ENCODE results near the gene MFSD12. TPM values are rescaled to one million over a fixed set of nuclear protein-coding genes. Genes with fewer than 3 reads are reported as not detected.

The MFSD12 gene
- total and polyA plus RNA-seq, 4 donors, result 9.4 to 43.6 (median 24.6) TPM

- Histone ChIP-seq H3K27me3 (ENCODE audit: control insufficient read depth in 4 of 4, insufficient read depth in 4 of 4, low read length in 3 of 4) (no peaks in the 10 kb centered on the region), H3K9me3 (ENCODE audit: control insufficient read depth in 4 of 4, low read length in 3 of 4) (no peaks in the 10 kb centered on the region), H3K9ac (ENCODE audit: low read depth in 1 of 2, low read length in 2 of 2) (no peak overlapping the region), H3K4me3 (ENCODE audit: low read depth in 1 of 3, low read length in 3 of 3) (no peak overlapping the region), H3K4me1 (ENCODE audit: control insufficient read depth in 4 of 4, insufficient read depth in 4 of 4, low read length in 3 of 4) (peaks cover 4 to 17% (median 14%) of the 10 kb centered on the region in 4 donors), H3K36me3 (ENCODE audit: control insufficient read depth in 4 of 4, insufficient read depth in 3 of 4, low read depth in 1 of 4, low read length in 3 of 4) (peaks cover 0 to 28% (median 9%) of the 10 kb centered on the region in 4 donors), H3K27ac (ENCODE audit: low read depth in 1 of 2, low read length in 2 of 2) (no peak overlapping the region)
- TF ChIP-seq ZBTB33 (IDR thresholded peaks at IDR 0.05) (no peak), MAX (IDR thresholded peaks at IDR 0.05) (no peak), GABPA (IDR thresholded peaks at IDR 0.05 in 1 of 2, conservative IDR thresholded peaks at IDR 0.05 in 1 of 2) (no peak)
- 98% methylated on average over 32 of the region's 32 CpGs for WGBS
- DNase-seq (ENCODE audit: low spot score), result no peak
These were observed 60.8 kb downstream of the MFSD12 start for GRCh38 chr19:3496392-3497273.

- WGBS, result 96% methylated on average over 18 of the region's 18 CpGs
- H3K36me3 ChIP-seq (ENCODE audit: control insufficient read depth in 4 of 4, insufficient read depth in 3 of 4, low read depth in 1 of 4, low read length in 3 of 4), result peaks cover 0 to 32% (median 12%) of the 10 kb centered on the region in 4 donors
- no peak overlapping the region for H3K27ac ChIP-seq (ENCODE audit: low read depth in 1 of 2, low read length in 2 of 2)
These were observed 62.8 kb downstream of the MFSD12 start for GRCh38 chr19:3494559-3494958.

More at GRCh38 chr19:3494559-3494958, 62.8 kb downstream of the MFSD12 start:
- no peak for TF ChIP-seq RAD21 (IDR thresholded peaks at IDR 0.05)
- TF ChIP-seq CTCF (IDR thresholded peaks at IDR 0.05; ENCODE audit: low read depth, low read length, missing input control), result no peak
- TF ChIP-seq EGR1 (IDR thresholded peaks at IDR 0.05; ENCODE audit: low read depth in 2 of 2), result no peak
- TF ChIP-seq HNF4G (IDR thresholded peaks at IDR 0.05), result no peak
- no peak for TF ChIP-seq GABPA (IDR thresholded peaks at IDR 0.05 in 1 of 2, conservative IDR thresholded peaks at IDR 0.05 in 1 of 2)
- no peak for TF ChIP-seq RXRA (IDR thresholded peaks at IDR 0.05)
- no peak for TF ChIP-seq MAX (IDR thresholded peaks at IDR 0.05)
- no peak for TF ChIP-seq TAF1 (conservative IDR thresholded peaks at IDR 0.05)
- no peak for TF ChIP-seq ZBTB33 (IDR thresholded peaks at IDR 0.05)
- no peak for TF ChIP-seq NR2F2 (IDR thresholded peaks at IDR 0.05)
- no peak for TF ChIP-seq SP1 (IDR thresholded peaks at IDR 0.05)
- TF ChIP-seq ATF3 (IDR thresholded peaks at IDR 0.05), result no peak
- no peak for TF ChIP-seq FOXA2 (IDR thresholded peaks at IDR 0.05)
- no peak for TF ChIP-seq HNF4A (conservative IDR thresholded peaks at IDR 0.05)
- TF ChIP-seq JUND (IDR thresholded peaks at IDR 0.05), result no peak
- no peak for TF ChIP-seq REST (IDR thresholded peaks at IDR 0.05)
- no peak for TF ChIP-seq FOXA1 (IDR thresholded peaks at IDR 0.05)
- no peak for TF ChIP-seq YY1 (IDR thresholded peaks at IDR 0.05)
- H3K4me3 ChIP-seq (ENCODE audit: low read depth in 1 of 3, low read length in 3 of 3), result no peak overlapping the region
- H3K27me3 ChIP-seq (ENCODE audit: control insufficient read depth in 4 of 4, insufficient read depth in 4 of 4, low read length in 3 of 4), result no peaks in the 10 kb centered on the region
- peaks cover 4 to 5% (median 5%) of the 10 kb centered on the region in 4 donors for H3K4me1 ChIP-seq (ENCODE audit: control insufficient read depth in 4 of 4, insufficient read depth in 4 of 4, low read length in 3 of 4)
- no peaks in the 10 kb centered on the region for H3K9me3 ChIP-seq (ENCODE audit: control insufficient read depth in 4 of 4, low read length in 3 of 4)
- H3K9ac ChIP-seq (ENCODE audit: low read depth in 1 of 2, low read length in 2 of 2), result no peak overlapping the region
- no peak for DNase-seq (ENCODE audit: low spot score)

All from liver (tissue), 9 donors.